Muscle layer of duodenum (tissue), 2 donors: ENCODE data around the gene PTRHD1.

Source experiments
- H3K27ac ChIP-seq: one replicate; pipeline ENCODE4 v1.7.0; 2013; ENCODE audit warnings: mild to moderate bottlenecking, low read length
- H3K27me3 ChIP-seq: one replicate; pipeline ENCODE4 v1.7.0; 2013; ENCODE audit warnings: low read depth, mild to moderate bottlenecking, control low read depth, low read length
- H3K36me3 ChIP-seq, 2 donors: one replicate each; pipeline ENCODE4 v1.7.0; 2013; ENCODE audit warnings: low read length in 2 of 2, control low read depth in 1 of 2, mild to moderate bottlenecking in 1 of 2; ENCODE audit not compliant: insufficient read depth in 2 of 2, control insufficient read depth in 1 of 2
- H3K4me1 ChIP-seq, 2 donors: one replicate each; pipeline ENCODE4 v1.7.0; 2013; ENCODE audit warnings: low read length in 2 of 2, mild to moderate bottlenecking in 2 of 2, control low read depth in 1 of 2, moderate library complexity in 1 of 2; ENCODE audit not compliant: insufficient read depth in 2 of 2, control insufficient read depth in 1 of 2
- H3K4me3 ChIP-seq, 2 donors: one replicate each; pipeline ENCODE4 v1.7.0; 2013; ENCODE audit warnings: low read length in 2 of 2, low read depth in 1 of 2, mild to moderate bottlenecking in 1 of 2
- H3K9me3 ChIP-seq, 2 donors: one replicate each; pipeline ENCODE4 v1.7.0; 2013; ENCODE audit warnings: low read length in 2 of 2, control low read depth in 1 of 2, mild to moderate bottlenecking in 1 of 2; ENCODE audit not compliant: control insufficient read depth in 1 of 2
- donor health status: healthy.

Gene PTRHD1

DNA sequence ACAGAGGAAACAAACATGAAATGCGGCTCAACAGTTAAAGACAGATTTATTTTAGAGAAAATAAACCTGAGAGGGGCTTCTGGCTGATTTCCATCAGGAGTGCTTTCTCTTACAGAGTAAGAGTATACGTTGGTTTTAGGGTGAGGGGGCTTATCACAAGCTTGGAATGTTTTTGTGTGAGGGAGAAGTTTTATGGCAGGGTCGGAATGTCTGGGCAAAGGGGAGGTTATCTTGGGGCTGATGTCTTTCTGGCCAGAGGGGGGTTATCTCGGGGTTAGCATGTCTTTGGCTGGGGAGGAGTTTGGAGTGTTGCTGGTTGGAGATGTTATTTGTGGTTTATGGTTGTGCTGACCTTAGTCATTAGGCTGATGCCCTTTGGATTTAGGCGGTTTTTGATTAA is 22.1 kb downstream of the PTRHD1 start:
- H3K27me3 ChIP-seq, result no peaks in the 10 kb centered on the region
- H3K27ac ChIP-seq, result no peak overlapping the region

DNA sequence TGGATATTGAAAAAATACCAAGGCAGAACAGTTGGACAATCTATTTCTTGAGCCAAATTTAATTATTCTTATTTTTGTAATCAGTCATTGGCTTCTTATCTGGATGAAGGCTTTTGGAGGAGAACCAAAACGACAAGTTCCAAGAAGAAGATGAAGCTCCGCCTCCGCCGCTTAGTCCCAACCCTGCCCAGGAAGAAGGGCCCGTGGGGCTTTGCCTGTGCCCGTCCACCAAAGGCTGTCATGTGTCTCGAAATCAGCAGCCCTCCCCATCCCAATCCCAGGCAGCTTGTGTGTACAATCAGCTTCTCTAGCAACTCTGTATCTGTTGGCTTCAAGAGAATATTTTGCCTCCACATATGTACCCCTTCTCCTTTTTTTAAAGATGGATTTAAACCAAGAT is 24.6 kb downstream of the PTRHD1 start:
- H3K9me3 ChIP-seq, result no peaks in the 10 kb centered on the region
- no peaks in the 10 kb centered on the region for H3K4me1 ChIP-seq
- H3K27me3 ChIP-seq, result no peaks in the 10 kb centered on the region
- no peak overlapping the region for H3K27ac ChIP-seq
- no peak overlapping the region for H3K4me3 ChIP-seq
- H3K36me3 ChIP-seq, result peaks cover 22 to 45% of the 10 kb centered on the region in 2 donors

More for the DNA sequence above, 22.1 kb downstream of the PTRHD1 start:
- H3K4me1 ChIP-seq, result no peaks in the 10 kb centered on the region
- H3K36me3 ChIP-seq, result peaks cover 10 to 28% of the 10 kb centered on the region in 2 donors
- no peaks in the 10 kb centered on the region for H3K9me3 ChIP-seq
- H3K4me3 ChIP-seq, result no peak overlapping the region

DNA sequence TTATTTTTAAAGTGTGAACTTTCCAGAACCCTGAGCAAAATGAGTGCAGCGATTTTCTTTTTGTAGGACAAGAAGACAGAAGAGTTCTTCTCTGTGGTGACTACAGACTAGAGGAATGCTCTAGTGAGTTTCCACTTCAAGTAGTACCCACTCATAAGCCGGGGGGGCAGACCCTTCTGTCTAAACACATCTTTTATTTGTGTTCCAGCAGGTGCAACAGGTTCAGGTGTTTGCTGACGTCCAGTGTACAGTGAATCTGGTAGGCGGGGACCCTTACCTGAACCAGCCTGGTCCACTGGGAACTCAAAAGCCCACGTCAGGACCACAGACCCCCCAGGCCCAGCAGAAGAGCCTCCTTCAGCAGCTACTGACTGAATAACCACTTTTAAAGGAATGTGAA is 25.2 kb downstream of the PTRHD1 start:
- Histone ChIP-seq H3K9me3 (no peaks in the 10 kb centered on the region), H3K27ac (no peak overlapping the region), H3K4me3 (no peak overlapping the region), H3K4me1 (no peaks in the 10 kb centered on the region), H3K27me3 (no peaks in the 10 kb centered on the region), H3K36me3 (peaks cover 22 to 47% of the 10 kb centered on the region in 2 donors)

DNA sequence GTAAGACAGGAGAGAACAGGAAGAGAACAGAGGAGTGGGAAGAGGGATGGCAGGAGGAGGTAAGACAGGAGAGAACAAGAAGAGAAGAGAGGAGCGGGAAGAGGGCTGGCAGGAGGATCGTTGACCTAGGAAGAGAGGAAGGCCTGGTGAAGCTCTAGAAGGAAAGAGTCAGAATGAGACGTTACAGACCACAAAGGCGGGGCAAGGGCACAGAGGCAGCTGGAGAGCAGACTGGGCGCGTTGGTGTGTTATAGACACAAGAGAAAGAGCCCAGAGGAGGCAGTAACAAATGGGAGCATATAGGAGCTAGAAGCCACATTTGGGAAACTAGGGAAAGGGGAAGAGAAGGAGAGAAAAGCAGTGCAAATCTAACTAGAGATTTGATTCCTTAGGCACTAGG is 26.6 kb downstream of the PTRHD1 start:
- H3K4me3 ChIP-seq, result no peak overlapping the region
- H3K27me3 ChIP-seq, result no peaks in the 10 kb centered on the region
- H3K4me1 ChIP-seq, result no peaks in the 10 kb centered on the region
- H3K9me3 ChIP-seq, result no peaks in the 10 kb centered on the region
- H3K36me3 ChIP-seq, result peaks cover 30 to 58% of the 10 kb centered on the region in 2 donors
- no peak overlapping the region for H3K27ac ChIP-seq

DNA sequence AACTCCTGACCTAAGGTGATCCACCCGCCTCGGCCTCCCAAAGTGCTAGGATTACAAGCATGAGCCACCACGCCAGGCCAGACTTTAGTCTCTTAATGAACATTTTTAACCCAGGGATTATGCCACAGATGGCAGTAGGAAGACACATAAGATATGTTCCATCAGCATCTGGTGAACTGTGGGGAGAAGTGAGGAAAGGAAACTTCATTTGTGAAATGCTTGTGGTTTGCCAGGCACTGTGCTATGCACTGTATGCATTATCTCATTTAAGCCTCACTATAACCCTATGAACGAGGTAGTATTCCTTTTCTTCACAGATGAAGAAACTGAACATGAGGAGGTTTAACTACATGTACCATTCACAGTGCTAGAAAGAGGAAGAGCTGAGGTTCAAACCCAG is 29.3 kb downstream of the PTRHD1 start:
- no peak overlapping the region for H3K4me3 ChIP-seq
- H3K27ac ChIP-seq, result no peak overlapping the region
- no peaks in the 10 kb centered on the region for H3K9me3 ChIP-seq
- H3K4me1 ChIP-seq, result no peaks in the 10 kb centered on the region
- H3K27me3 ChIP-seq, result no peaks in the 10 kb centered on the region
- H3K36me3 ChIP-seq, result peaks cover 30 to 50% of the 10 kb centered on the region in 2 donors

DNA sequence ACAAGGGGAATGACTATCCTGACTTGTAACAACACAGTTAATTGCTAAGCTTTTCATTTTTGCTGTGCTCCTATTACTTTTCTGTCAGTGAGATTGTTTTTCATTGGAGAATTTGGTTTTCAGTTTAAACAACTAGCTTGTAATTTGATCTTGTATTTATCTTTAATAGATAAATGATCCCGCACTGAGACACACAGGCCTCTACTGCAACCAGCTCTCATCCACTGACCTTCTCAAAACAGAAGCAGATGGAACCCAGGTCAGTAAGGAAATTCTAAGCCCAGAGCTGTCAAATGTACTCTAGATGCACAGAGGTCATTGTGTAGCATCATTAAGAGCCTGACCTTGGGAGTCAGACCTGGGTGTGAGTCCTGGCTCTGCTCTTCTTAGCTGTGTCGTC is 30.7 kb downstream of the PTRHD1 start:
- no peaks in the 10 kb centered on the region for H3K9me3 ChIP-seq
- H3K27me3 ChIP-seq, result no peaks in the 10 kb centered on the region
- H3K4me3 ChIP-seq, result no peak overlapping the region
- peaks cover 35 to 51% of the 10 kb centered on the region in 2 donors for H3K36me3 ChIP-seq
- H3K27ac ChIP-seq, result no peak overlapping the region
- no peaks in the 10 kb centered on the region for H3K4me1 ChIP-seq

DNA sequence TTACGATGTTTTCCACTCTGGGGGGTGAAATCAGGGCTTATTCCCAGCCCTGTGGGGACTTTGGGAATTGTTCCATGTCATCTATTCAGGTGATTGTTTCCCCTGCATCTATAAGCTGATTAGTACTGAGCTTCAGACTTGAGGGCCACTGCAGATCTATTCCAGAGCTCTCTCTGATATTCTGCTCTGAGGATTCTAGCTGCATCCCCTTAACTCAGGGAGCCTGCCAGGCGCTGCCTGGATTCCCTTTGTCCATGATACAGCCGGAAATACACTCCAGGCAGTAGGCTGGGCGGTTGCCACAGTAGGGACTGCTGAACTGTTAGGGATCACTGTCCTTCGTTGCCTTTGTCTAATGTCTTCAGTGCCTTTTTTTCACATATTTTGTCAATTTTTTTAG is 31.3 kb downstream of the PTRHD1 start:
- H3K27ac ChIP-seq, result no peak overlapping the region
- no peak overlapping the region for H3K4me3 ChIP-seq
- H3K27me3 ChIP-seq, result no peaks in the 10 kb centered on the region
- no peaks in the 10 kb centered on the region for H3K9me3 ChIP-seq
- H3K36me3 ChIP-seq, result peaks cover 35 to 57% of the 10 kb centered on the region in 2 donors
- no peaks in the 10 kb centered on the region for H3K4me1 ChIP-seq

DNA sequence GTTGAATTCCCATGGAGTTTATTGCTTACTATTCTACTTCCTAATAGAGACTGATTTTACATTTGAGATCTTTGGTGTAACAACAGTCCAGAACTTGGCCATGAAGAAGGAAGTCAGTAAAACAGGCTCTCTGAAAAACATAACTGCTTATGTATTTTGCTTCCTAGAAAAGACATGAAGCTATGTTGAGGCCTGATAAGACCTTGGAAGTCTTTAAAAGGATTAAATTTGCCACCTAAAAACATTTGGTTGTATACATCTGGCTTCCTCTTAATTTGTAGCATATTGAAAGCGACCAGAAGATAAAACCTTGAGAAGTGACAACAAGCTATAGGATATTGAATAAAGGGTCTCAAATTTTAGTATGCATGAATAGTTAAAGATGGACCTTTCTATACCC is 36.4 kb downstream of the PTRHD1 start:
- Histone ChIP-seq H3K4me3 (no peak overlapping the region), H3K9me3 (no peaks in the 10 kb centered on the region), H3K27me3 (no peaks in the 10 kb centered on the region), H3K4me1 (no peaks in the 10 kb centered on the region), H3K27ac (no peak overlapping the region), H3K36me3 (peaks cover 44 to 60% of the 10 kb centered on the region in 2 donors)

DNA sequence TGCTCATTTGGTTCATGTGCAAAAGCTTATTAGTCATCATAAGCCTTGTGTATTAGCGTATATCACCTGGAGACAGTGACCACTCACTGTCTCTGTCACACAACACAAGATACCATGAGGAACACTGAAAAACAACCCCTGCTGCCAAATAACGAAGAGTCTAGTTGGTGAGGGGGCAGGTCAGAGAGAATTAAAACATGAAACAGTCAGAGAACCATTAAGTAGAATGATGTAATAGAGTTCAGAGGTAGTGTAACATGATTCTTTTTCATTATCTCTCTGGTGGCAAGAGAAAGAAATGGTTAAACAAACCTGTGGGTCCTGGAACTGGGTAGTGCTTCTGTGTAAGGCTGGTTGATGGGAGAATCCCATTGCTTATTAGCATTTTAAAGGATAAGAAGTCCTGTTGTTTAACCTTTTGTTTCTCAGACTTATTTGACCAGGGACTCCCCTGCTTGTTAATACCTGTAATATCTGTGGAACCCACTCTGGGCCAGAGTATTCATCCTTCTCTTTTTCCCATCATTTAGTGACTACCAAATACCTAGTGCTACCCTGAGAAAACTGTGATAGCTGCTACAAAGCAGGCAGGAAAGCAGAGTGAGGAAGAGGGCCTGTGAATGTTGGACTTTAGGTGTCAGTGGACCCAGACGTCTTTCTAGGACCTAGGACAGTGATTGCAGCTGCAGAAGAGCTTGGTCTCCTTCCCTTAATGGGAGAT is 38.0 kb downstream of the PTRHD1 start:
- H3K4me1 ChIP-seq, result no peaks in the 10 kb centered on the region
- H3K9me3 ChIP-seq, result no peaks in the 10 kb centered on the region
- H3K27me3 ChIP-seq, result no peaks in the 10 kb centered on the region
- peaks cover 40 to 60% of the 10 kb centered on the region in 2 donors for H3K36me3 ChIP-seq
- no peak overlapping the region for H3K27ac ChIP-seq
- no peak overlapping the region for H3K4me3 ChIP-seq

DNA sequence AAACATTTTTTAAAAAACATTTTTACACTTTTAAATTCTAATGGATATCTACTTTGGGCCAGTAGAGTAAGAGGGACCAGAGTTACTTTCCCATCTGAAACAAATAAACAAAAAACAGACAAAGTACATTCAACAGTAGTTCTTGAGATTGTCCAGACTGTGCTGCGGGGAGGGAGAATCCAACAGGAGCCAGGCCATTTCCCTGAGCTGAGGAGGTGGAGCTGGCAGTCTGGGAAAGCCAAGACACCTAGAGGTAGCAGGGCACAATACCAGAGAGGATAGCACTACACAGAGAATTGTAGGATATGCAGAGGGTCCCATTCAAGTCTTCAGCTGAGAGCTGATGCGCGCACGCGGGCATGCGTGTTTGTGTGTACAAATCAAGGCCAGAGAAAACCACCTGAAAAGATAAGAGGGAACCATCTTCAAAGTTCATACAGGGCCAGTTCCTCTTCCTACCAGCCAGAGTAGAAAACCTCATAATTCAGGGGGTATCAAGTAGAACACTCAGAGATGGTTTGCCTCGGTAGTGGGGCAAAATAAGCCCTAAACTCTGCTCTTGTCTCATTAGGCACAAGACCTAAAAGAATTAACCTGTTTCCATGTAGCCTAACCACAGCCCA is 44.0 kb downstream of the PTRHD1 start:
- Histone ChIP-seq H3K9me3 (no peaks in the 10 kb centered on the region), H3K36me3 (peaks cover 22 to 25% of the 10 kb centered on the region in 2 donors), H3K27ac (no peak overlapping the region), H3K27me3 (no peaks in the 10 kb centered on the region), H3K4me3 (no peak overlapping the region), H3K4me1 (no peaks in the 10 kb centered on the region)

DNA sequence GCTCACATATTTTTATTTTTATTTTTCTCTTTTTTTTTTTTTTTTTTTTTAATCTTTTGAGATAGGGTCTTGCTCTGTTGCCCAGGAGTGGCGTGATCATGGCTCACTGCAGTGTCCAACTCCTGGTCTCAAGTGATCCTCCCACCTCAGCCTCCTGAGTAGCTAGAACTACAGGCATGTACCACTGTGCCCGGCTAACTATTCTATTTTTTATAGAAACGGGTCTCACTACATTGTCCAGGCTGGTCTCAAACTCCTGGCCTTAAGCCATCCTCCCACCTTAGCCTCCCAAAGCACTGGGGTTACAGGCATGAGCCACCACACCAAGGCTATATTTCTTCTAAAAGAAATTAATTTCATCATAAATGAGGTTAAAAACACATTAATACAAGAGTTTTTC is 45.9 kb downstream of the PTRHD1 start:
- no peak overlapping the region for H3K27ac ChIP-seq
- H3K36me3 ChIP-seq, result peaks cover 9 to 15% of the 10 kb centered on the region in 2 donors
- no peak overlapping the region for H3K4me3 ChIP-seq
- no peaks in the 10 kb centered on the region for H3K4me1 ChIP-seq
- H3K9me3 ChIP-seq, result no peaks in the 10 kb centered on the region
- no peaks in the 10 kb centered on the region for H3K27me3 ChIP-seq

DNA sequence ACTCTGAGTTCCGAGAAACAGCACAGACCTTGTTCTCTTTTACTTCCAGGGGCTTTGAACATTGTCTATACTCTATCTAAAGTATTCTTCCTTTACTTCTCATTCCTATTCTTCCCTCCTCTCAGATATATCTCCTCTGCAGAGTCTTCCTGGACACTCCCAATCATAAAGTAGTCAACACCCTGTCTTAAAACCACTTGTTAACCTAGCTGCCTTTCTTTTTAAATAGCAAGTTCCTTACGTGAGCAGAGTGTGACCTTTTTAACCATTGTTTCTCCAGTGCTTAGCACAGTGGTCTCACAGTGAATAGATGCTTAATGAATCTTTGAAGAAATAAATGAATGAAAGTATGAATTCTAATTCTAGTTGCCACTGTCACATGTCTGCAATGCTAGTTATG is 47.4 kb downstream of the PTRHD1 start:
- no peaks in the 10 kb centered on the region for H3K4me1 ChIP-seq
- H3K9me3 ChIP-seq, result no peaks in the 10 kb centered on the region
- no peak overlapping the region for H3K27ac ChIP-seq
- no peak overlapping the region for H3K4me3 ChIP-seq
- H3K27me3 ChIP-seq, result no peaks in the 10 kb centered on the region
- peaks cover 8 to 25% of the 10 kb centered on the region in 2 donors for H3K36me3 ChIP-seq
